Activated naive CD4-positive, alpha-beta T cell treated with anti-CD3 and anti-CD28 coated beads, Interleukin-2, amount 50 U/mL, for 72 hours (primary cell): Measurements from ENCODE around the gene PLCB1. TPM values are rescaled to one million over a fixed set of nuclear protein-coding genes. Genes with fewer than 3 reads are reported as not detected.
A peak's percentile ranks its signal among the peaks of the same experiment; 100 is the strongest.
"Not testable (repeated sequence)": the region's sequence is repeated elsewhere in the genome, so short reads cannot be mapped to it uniquely, and the experiment has no call there.

Experiments used
- ATAC-seq, 2 donors: fragments of 150-1000 bp; cut with Tn5 transposase; 2 replicates each; pipeline ENCODE4 v1.10.0; 2021; ENCODE audit warnings: mild to moderate bottlenecking in 2 of 2, moderate library complexity in 2 of 2
- DNase-seq, 2 donors: peaks; one replicate each; pipeline ENCODE4 v3.0.0; 2021 to 2022; ENCODE audit warnings: low spot score in 2 of 2
- H3K27ac Mint-ChIP-seq, 2 donors: one replicate each; pipeline ENCODE4 v1.8.0; 2022; ENCODE audit warnings: mild to moderate bottlenecking in 2 of 2, mixed read lengths in 2 of 2
- H3K36me3 Mint-ChIP-seq, 2 donors: one replicate each; pipeline ENCODE4 v1.8.0; 2022; ENCODE audit warnings: mixed read lengths in 2 of 2
- H3K9me3 Mint-ChIP-seq, 2 donors: one replicate each; pipeline ENCODE4 v1.8.0; 2022; ENCODE audit warnings: mixed read lengths in 2 of 2
- total RNA-seq, 2 donors: library from RNA; stranded (reverse); gene quantifications; one replicate each; pipeline ENCODE4 v1.2.3, GENCODE V29; 2022

The PLCB1 gene
- total RNA-seq: 1 to 10 TPM in 1 of 2 donors, under 1 TPM in 1; 0.56 to 2.1 TPM

GRCh38 chr20:8131598-8132483, at the start of gene PLCB1:
PLCB1 (plus strand) TSS chr20:8132266; CDS start chr20:8132652, 386 bp downstream.
- no peaks in the 10 kb centered on the region for H3K36me3 Mint-ChIP-seq
- H3K9me3 Mint-ChIP-seq: no peaks in the 10 kb centered on the region
- H3K27ac Mint-ChIP-seq: no peak within 1 kb of the TSS
- peak; percentile 70 to 74 for DNase-seq
- peak; percentile 87 to 89 for ATAC-seq

- DNase-seq (no peak), ATAC-seq (no peak)
- Mint-ChIP-seq H3K9me3 (no peaks in the 10 kb centered on the region), H3K36me3 (no peaks in the 10 kb centered on the region), H3K27ac (no peak overlapping the region)
Observed at GRCh38 chr20:8082989-8083388, 49.1 kb upstream of the PLCB1 start.

- ATAC-seq (no peak), DNase-seq (no peak)
- H3K36me3 Mint-ChIP-seq: no peaks in the 10 kb centered on the region
- no peak overlapping the region for H3K27ac Mint-ChIP-seq
- H3K9me3 Mint-ChIP-seq: no peaks in the 10 kb centered on the region
Observed at GRCh38 chr20:8089668-8090067, 42.4 kb upstream of the PLCB1 start.

- Mint-ChIP-seq H3K27ac (no peak overlapping the region), H3K9me3 (no peaks in the 10 kb centered on the region), H3K36me3 (no peaks in the 10 kb centered on the region)
- ATAC-seq (no peak), DNase-seq (no peak)
Observed at GRCh38 chr20:8094415-8094818, 37.6 kb upstream of the PLCB1 start.

GRCh38 chr20:8094850-8095249, 37.2 kb upstream of the PLCB1 start:
- no peaks in the 10 kb centered on the region for H3K9me3 Mint-ChIP-seq
- H3K36me3 Mint-ChIP-seq: no peaks in the 10 kb centered on the region
- ATAC-seq (no peak), DNase-seq (no peak)
- H3K27ac Mint-ChIP-seq: no peak overlapping the region

GRCh38 chr20:8095648-8096572, 36.2 kb upstream of the PLCB1 start:
- DNase-seq: no peak
- Mint-ChIP-seq H3K36me3 (no peaks in the 10 kb centered on the region), H3K9me3 (no peaks in the 10 kb centered on the region), H3K27ac (no peak overlapping the region)
- no peak for ATAC-seq

GRCh38 chr20:8097307-8097706, 34.8 kb upstream of the PLCB1 start:
- H3K27ac Mint-ChIP-seq: no peak overlapping the region
- no peaks in the 10 kb centered on the region for H3K36me3 Mint-ChIP-seq
- DNase-seq (no peak), ATAC-seq (no peak)
- H3K9me3 Mint-ChIP-seq: no peaks in the 10 kb centered on the region

GRCh38 chr20:8104252-8104651, 27.8 kb upstream of the PLCB1 start:
- Mint-ChIP-seq H3K9me3 (peaks cover 14 to 17% of the 10 kb centered on the region in 2 donors), H3K36me3 (peaks cover 14% of the 10 kb centered on the region in 2 donors), H3K27ac (no peak overlapping the region)
- ATAC-seq (no peak), DNase-seq (no peak)

GRCh38 chr20:8114612-8115011, 17.5 kb upstream of the PLCB1 start:
- ATAC-seq, H3K36me3 Mint-ChIP-seq, DNase-seq, H3K9me3 Mint-ChIP-seq, H3K27ac Mint-ChIP-seq: not testable (repeated sequence)

GRCh38 chr20:8115436-8115835, 16.6 kb upstream of the PLCB1 start:
- H3K36me3 Mint-ChIP-seq: no peaks in the 10 kb centered on the region
- no peak for DNase-seq
- H3K9me3 Mint-ChIP-seq: no peaks in the 10 kb centered on the region
- no peak overlapping the region for H3K27ac Mint-ChIP-seq
- ATAC-seq: no peak

GRCh38 chr20:8116067-8116811, 15.8 kb upstream of the PLCB1 start:
- H3K36me3 Mint-ChIP-seq: no peaks in the 10 kb centered on the region
- H3K27ac Mint-ChIP-seq: no peak overlapping the region
- no peak for DNase-seq
- no peak for ATAC-seq
- no peaks in the 10 kb centered on the region for H3K9me3 Mint-ChIP-seq

- H3K27ac Mint-ChIP-seq: no peak overlapping the region
- ATAC-seq: no peak
- no peak for DNase-seq
- H3K36me3 Mint-ChIP-seq: no peaks in the 10 kb centered on the region
- H3K9me3 Mint-ChIP-seq: no peaks in the 10 kb centered on the region
Observed at GRCh38 chr20:8117636-8118035, 14.4 kb upstream of the PLCB1 start.

GRCh38 chr20:8118039-8118438, 14.0 kb upstream of the PLCB1 start:
- no peaks in the 10 kb centered on the region for H3K36me3 Mint-ChIP-seq
- DNase-seq (no peak), ATAC-seq (no peak)
- no peaks in the 10 kb centered on the region for H3K9me3 Mint-ChIP-seq
- no peak overlapping the region for H3K27ac Mint-ChIP-seq

GRCh38 chr20:8118760-8119159, 13.3 kb upstream of the PLCB1 start:
- no peaks in the 10 kb centered on the region for H3K36me3 Mint-ChIP-seq
- no peaks in the 10 kb centered on the region for H3K9me3 Mint-ChIP-seq
- H3K27ac Mint-ChIP-seq: no peak overlapping the region
- DNase-seq (no peak), ATAC-seq (no peak)

- Mint-ChIP-seq H3K27ac (no peak overlapping the region), H3K9me3 (no peaks in the 10 kb centered on the region), H3K36me3 (no peaks in the 10 kb centered on the region)
- DNase-seq (no peak), ATAC-seq (no peak)
Observed at GRCh38 chr20:8121666-8122065, 10.4 kb upstream of the PLCB1 start.

GRCh38 chr20:8124639-8125038, 7.4 kb upstream of the PLCB1 start:
- Mint-ChIP-seq H3K36me3 (no peaks in the 10 kb centered on the region), H3K9me3 (no peaks in the 10 kb centered on the region), H3K27ac (no peak overlapping the region)
- ATAC-seq (no peak), DNase-seq (no peak)

- Mint-ChIP-seq H3K36me3 (no peaks in the 10 kb centered on the region), H3K9me3 (no peaks in the 10 kb centered on the region), H3K27ac (no peak overlapping the region)
- DNase-seq (no peak), ATAC-seq (no peak)
Observed at GRCh38 chr20:8126181-8126580, 5.9 kb upstream of the PLCB1 start.
